Right lobe of liver (tissue), 4 donors: ENCODE measurements around the gene MRPL18.

Experiments used
- CTCF ChIP-seq, 4 donors: fragments of 200-600 bp in 3 of 4; fragments of 450-650 bp in 1 of 4; IDR thresholded peaks; one replicate each; pipeline versions ENCODE4 v1.5.1 to v1.8.0; 2016 to 2022; ENCODE audit warnings: antibody characterized with exemption in 4 of 4, mild to moderate bottlenecking in 2 of 4
- POLR2A ChIP-seq: fragments of 450-650 bp; IDR thresholded peaks from one replicate; pipeline ENCODE4 v1.6.1; 2017; ENCODE audit warnings: antibody characterized with exemption, mild to moderate bottlenecking
- donor health status: DM: no; HTN: no; CAD: no.
- donor health status: DM: no; HTN: no; CAD: no.
- donor health status: DM: no; HTN: yes; CAD: no.

GRCh38 chr6:159788276-159788675 lies 2.0 kb upstream of the MRPL18 start:
- TF ChIP-seq POLR2A (no peak), CTCF (IDR thresholded peaks at IDR 0.05) (no peak)
